Cardiac muscle cell (in vitro differentiated cells and primary cell): ENCODE data around the gene ZNF770. TPM values are rescaled to one million over a fixed set of nuclear protein-coding genes. Genes with fewer than 3 reads are reported as not detected.
A peak's percentile ranks its signal among the peaks of the same experiment; 100 is the strongest.

Experiments
- DNase-seq, 2 donors: peaks; one replicate each; pipeline versions ENCODE4 v3.0.0 to v3.0.0-alpha.2; 2010 to 2017; ENCODE audit warnings: low read depth in 1 of 2, low spot score in 1 of 2
- H3K27ac ChIP-seq: fragments of 200-600 bp; sonication (generic); 2 replicates; pipeline ENCODE4 v1.5.1; 2016
- H3K27me3 ChIP-seq: fragments of 200-600 bp; sonication (generic); 2 replicates; pipeline ENCODE4 v1.6.0; 2016; ENCODE audit warnings: control low read depth
- H3K36me3 ChIP-seq: fragments of 200-600 bp; sonication (generic); 2 replicates; pipeline ENCODE4 v1.5.1; 2016; ENCODE audit warnings: control low read depth
- H3K4me1 ChIP-seq: fragments of 200-600 bp; sonication (generic); 2 replicates; pipeline ENCODE4 v1.8.1; 2017; ENCODE audit warnings: low read depth, mild to moderate bottlenecking, mixed run types
- H3K4me3 ChIP-seq: fragments of 200-600 bp; sonication (generic); 2 replicates; pipeline ENCODE4 v1.5.1; 2016; ENCODE audit warnings: mild to moderate bottlenecking
- H3K9me3 ChIP-seq: fragments of 200-600 bp; sonication (generic); 2 replicates; pipeline ENCODE4 v1.5.1; 2017; ENCODE audit warnings: low read depth, mild to moderate bottlenecking, control low read depth
- polyA plus RNA-seq: library from polyadenylated mRNA; unstranded; fragments of >200 nt; fragmentation: Nextera tagmentation; extraction: Ambion mirVana; gene quantifications from 2 replicates; pipeline ENCODE4 v1.2.1, GENCODE V29; 2016
- total RNA-seq: library from RNA; depleted of rRNA; stranded (reverse); fragments of >200 nt; gene quantifications from 2 replicates; pipeline ENCODE4 v1.2.3, GENCODE V29; 2016
- TF ChIP-seq, protein P1 (sequence below): IDR thresholded peaks from 2 replicates; pipeline ENCODE4 v1.5.1; 2012; ENCODE audit warnings: low read depth, mild to moderate bottlenecking, low read length

The ZNF770 gene
- total and polyA plus RNA-seq, 2 experiments from 2014 or later = 28.9 to 53.8 TPM

DNA sequence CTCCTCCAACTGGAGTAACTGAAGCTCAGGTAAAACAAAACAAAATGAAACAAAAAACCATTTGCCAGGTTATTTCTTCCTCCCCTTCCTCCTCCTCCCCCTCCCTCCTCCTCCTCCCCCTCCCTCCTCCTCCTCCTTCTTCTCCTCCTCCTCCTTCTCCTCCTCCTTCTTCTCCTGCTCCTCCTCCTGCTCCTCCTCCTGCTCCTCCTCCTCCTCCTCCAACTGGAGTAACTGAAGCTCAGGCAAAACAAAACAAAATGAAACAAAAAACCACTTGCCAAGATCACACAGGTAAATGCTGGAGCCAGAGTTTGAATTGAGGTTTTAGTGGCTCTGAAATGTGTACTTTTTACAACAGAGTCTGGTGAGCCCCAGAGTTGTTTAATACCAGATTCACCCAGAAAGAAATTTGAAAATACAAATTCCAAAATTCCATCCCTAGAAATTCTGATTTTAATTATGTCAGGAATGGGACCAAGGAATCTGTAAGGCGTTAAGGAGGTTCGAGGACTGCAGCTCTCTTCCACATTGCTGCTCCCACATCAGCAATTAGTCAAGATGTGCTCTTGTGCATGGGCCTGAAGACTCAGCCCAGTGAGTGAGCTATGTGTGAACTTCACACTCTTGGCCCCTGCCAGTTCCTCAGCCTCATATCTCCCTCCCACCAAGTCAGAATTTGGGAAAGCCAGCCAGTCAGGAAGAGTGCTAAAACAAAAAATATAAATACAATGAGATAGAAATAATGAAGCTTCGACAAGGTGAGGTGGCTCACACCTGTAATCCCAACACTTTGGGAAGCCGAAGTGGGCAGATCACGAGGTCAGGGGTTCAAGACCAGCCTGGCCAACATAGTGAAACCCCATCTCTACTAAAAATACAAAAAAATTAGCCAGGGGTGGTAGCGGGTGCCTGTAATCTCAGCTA lies 31.6 kb upstream of the ZNF770 start:
- Histone ChIP-seq H3K36me3 (no peaks in the 10 kb centered on the region), H3K9me3 (no peaks in the 10 kb centered on the region), H3K27ac (no peak overlapping the region), H3K4me1 (no peaks in the 10 kb centered on the region), H3K4me3 (no peak overlapping the region), H3K27me3 (no peaks in the 10 kb centered on the region)
- DNase-seq = peak in 1 of 2 donors; percentile 72
- TF ChIP-seq, protein P1, sequence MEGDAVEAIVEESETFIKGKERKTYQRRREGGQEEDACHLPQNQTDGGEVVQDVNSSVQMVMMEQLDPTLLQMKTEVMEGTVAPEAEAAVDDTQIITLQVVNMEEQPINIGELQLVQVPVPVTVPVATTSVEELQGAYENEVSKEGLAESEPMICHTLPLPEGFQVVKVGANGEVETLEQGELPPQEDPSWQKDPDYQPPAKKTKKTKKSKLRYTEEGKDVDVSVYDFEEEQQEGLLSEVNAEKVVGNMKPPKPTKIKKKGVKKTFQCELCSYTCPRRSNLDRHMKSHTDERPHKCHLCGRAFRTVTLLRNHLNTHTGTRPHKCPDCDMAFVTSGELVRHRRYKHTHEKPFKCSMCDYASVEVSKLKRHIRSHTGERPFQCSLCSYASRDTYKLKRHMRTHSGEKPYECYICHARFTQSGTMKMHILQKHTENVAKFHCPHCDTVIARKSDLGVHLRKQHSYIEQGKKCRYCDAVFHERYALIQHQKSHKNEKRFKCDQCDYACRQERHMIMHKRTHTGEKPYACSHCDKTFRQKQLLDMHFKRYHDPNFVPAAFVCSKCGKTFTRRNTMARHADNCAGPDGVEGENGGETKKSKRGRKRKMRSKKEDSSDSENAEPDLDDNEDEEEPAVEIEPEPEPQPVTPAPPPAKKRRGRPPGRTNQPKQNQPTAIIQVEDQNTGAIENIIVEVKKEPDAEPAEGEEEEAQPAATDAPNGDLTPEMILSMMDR = no peak

DNA sequence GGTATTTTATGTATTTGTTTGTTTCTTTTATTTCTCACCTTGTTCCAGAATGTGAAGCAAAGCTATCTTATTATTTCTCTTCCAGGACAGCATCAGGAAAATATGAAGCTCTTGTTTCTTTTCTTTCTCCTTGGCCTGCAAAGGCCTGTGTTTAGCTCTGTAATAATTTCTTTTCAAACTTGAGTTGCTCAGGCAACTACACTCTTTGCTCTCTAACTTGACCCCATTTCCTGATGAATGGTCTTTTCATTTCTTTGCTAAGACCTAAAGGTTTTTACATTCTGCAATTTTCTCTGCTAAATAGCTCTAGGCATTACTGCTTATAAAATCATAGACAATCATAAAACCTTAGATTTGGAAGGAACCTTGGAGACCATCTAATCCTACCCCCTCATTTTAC lies 26.2 kb upstream of the ZNF770 start:
- Histone ChIP-seq H3K9me3 (no peaks in the 10 kb centered on the region), H3K4me3 (no peak overlapping the region), H3K27ac (no peak overlapping the region), H3K27me3 (no peaks in the 10 kb centered on the region), H3K36me3 (no peaks in the 10 kb centered on the region), H3K4me1 (no peaks in the 10 kb centered on the region)
- DNase-seq = no peak
- TF ChIP-seq, protein P1 = no peak

DNA sequence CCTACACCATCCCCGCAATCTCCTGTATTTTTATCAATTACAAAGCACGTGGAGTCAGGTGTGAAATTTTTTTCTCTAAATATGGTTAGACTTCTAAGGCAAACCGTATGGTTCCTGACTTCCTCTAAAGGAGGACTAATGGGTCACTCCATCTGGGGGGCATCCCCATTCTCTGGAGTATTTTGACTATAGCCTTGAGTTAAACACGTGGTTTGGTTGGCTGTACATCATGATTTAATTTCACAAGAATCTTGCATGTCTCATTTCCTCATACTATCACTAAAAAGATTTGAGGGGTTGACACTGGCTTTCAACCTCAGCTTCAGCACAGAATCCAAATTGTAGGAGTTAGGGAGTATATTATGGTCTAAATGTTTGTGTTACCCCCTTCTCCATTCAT lies 25.3 kb upstream of the ZNF770 start:
- DNase-seq = peak in 1 of 2 donors; percentile 42
- Histone ChIP-seq H3K4me1 (no peaks in the 10 kb centered on the region), H3K27me3 (no peaks in the 10 kb centered on the region), H3K27ac (no peak overlapping the region), H3K36me3 (no peaks in the 10 kb centered on the region), H3K4me3 (no peak overlapping the region), H3K9me3 (no peaks in the 10 kb centered on the region)
- TF ChIP-seq, protein P1 = no peak

DNA sequence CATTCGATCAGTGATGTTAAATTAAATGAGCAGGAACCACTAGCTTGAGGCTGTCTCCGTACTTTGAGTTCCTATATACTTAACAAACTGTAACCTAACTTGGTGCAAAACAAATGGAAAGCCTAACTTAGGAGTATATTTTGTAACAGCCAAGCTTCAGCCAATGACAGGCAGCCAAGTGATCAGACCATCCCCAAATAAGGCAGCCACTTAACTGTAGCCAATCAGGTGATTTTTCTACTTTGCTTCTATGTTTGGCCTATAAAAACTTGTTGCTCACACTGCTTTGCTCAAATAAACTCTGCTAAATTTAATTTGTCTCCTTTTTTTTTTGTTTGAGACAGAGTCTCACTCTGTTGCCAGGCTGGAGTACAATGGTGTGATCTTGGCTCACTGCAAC lies 19.3 kb upstream of the ZNF770 start:
- H3K36me3 ChIP-seq = no peaks in the 10 kb centered on the region
- no peaks in the 10 kb centered on the region for H3K9me3 ChIP-seq
- TF ChIP-seq, protein P1 = no peak
- DNase-seq = no peak
- H3K4me3 ChIP-seq = no peak overlapping the region
- peaks cover 11% of the 10 kb centered on the region for H3K4me1 ChIP-seq
- H3K27ac ChIP-seq = no peak overlapping the region
- H3K27me3 ChIP-seq = no peaks in the 10 kb centered on the region

DNA sequence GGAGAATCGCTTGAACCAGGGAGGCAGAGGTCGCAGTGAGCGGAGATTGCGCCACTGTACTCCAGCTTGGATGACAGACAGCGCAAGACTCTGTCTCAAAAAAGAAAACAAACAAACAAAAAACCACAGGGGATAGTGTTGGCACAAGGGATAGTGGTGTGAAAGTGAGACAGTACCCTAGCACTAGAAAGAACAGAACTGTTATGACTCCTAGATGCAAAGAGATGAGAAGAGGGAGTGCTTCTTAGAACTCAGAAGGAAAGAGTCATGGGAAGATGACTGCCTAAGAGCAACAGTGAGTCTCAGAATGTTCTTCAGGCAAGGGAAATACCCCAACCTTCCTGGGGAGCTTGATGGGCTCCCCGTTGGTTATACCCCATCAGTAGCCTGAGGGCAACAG lies 17.8 kb upstream of the ZNF770 start:
- Histone ChIP-seq H3K9me3 (no peaks in the 10 kb centered on the region), H3K4me3 (no peak overlapping the region), H3K36me3 (no peaks in the 10 kb centered on the region), H3K4me1 (peaks cover 11% of the 10 kb centered on the region), H3K27me3 (no peaks in the 10 kb centered on the region), H3K27ac (no peak overlapping the region)
- TF ChIP-seq, protein P1 = no peak
- DNase-seq = no peak
